Brain pericyte (primary cell): ENCODE measurements around the gene SENP5.
"Not testable (repeated sequence)": the region's sequence is repeated elsewhere in the genome, so short reads cannot be mapped to it uniquely, and the experiment has no call there.

Source experiments
- DNase-seq: peaks from one replicate; pipeline ENCODE4 v3.0.0-alpha.2; 2012; ENCODE audit warnings: low read depth, low spot score

SENP5 gene

DNA sequence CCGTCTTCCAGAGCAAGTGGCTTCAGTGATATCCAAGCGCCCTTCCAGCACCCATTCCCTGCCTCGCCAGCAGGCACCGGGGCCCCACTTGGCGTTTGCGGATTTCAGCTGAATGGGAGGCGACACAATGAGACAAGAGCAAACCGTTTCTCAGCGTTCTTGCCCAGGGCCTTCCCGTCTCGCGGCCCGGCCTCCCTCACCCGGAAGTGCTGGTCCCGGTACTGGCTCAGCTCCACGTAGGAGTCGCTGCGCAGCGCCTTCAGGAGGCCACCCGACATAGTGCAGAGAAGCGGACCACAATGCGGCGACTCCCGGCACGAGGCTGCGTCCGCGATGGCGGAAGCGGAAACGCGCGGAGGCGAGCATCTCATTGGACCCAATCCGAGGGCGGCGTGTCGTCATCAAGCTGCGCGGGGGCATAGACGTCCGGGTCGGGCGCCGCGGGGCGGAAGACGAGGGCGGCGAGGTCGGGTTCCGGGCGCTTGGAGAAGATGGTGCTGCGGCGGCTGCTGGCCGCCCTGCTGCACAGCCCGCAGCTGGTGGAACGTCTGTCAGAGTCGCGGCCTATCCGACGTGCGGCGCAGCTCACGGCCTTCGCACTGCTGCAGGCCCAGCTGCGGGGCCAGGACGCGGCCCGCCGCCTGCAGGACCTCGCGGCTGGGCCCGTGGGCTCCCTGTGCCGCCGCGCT is 74.7 kb downstream of the SENP5 start, which contains the start of gene NCBP2:
Gene NCBP2, minus strand, starts transcription at position 303 of the 689 bp plus-strand sequence. Its CDS starts 25 bp downstream, at position 278.
- peak; percentile 95 for DNase-seq

DNA sequence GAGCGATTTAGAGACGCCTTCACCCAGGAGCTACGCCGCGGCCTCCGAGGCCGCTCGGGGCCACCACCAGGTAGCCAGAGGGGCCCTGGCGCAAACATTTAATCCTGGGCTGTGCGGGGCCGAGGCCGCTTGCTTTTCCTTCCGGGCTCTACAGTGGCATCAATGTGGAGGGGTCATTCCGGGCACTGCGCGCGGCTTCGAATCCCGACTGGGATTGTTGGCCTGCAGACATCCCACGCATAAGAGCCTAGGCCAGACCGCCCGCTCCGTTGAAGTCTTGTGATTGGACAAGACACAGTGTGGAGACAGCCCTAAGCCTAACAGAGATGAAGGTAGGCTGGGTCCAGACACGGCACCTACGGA is 75.2 kb downstream of the SENP5 start:
- DNase-seq, result no peak

- DNase-seq, result not testable (repeated sequence)
Observed at GRCh38 chr3:196944037-196944790, 76.5 kb downstream of the SENP5 start.

- no peak for DNase-seq
Observed at GRCh38 chr3:196947136-196947859, 79.6 kb downstream of the SENP5 start.

- no peak for DNase-seq
Observed at GRCh38 chr3:196947860-196948441, 80.2 kb downstream of the SENP5 start.

DNA sequence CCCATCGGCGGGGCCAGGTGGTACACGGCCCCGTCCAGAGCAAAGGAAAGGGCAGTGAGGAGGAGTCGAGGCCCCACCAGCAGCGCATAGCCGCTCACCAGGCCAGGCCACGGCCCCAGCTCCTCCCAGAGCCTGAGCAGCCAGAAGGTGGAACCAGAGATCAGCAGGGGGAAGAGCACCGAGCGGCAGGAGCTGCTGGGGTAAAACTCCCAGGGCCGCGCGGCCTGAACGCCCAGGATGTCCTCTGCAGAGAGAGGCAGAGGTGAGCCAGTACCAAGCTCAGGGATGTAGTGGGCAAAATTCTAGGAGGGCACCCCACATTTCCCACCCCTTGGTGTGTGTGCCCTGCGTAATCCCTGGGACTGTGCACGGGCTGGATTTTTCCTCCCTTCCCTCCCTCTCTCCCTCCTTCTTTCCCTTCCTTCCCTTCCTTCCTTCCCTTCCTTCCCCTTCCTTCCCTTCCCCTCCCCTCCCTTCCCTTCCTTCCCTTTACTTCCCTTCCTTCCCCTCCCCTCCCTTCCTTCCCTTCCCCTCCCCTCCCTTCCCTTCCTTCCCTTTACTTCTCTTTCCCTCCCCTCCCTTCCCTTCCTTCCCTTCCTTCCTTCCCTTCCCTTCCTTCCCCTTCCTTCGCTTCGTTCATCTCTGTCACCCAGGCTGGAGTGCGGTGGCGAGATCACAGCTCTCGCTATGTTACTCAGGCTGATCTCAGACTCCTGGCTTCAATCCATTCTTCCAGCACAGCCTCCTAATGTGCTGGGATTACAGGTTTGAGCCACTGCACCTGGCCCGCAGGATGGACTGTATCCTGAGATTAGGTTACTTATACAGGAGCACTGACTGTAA is 80.9 kb downstream of the SENP5 start:
- no peak for DNase-seq

DNA sequence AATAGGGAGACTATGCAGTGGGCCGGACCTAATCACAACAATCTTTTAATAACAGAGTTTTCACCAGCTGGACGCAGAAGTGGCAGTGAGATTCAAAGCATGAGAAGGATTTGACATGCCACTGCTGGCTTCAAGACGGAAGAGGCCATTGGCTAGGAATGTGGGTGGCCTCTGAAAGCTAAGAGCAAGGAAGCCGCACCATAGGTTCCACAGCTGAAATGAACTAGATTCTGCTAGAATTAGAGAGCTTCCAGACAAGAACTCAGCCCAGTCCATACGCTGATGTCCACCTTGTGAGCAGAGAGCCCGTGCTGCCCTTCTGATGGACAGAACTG is 81.5 kb downstream of the SENP5 start:
- no peak for DNase-seq

DNA sequence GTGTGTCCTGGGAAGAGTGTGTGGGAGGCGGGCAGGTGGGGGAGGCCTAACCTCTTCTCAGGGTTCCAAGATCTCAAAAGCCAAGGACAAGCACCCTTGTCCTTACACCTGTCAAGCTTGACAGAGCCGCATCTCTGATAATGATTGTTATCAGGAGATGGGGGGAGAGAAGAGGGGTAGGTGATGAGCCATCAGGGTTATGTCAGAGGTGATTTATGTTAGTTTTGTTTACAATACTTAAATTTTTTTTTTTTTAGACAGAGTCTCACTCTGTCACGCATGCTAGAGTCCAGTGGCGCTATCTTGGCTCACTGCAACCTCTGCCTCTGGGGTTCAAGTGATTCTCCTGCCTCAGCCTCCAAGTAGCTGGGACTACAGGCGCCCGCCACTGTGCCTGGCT is 82.0 kb downstream of the SENP5 start:
- DNase-seq, result no peak

DNA sequence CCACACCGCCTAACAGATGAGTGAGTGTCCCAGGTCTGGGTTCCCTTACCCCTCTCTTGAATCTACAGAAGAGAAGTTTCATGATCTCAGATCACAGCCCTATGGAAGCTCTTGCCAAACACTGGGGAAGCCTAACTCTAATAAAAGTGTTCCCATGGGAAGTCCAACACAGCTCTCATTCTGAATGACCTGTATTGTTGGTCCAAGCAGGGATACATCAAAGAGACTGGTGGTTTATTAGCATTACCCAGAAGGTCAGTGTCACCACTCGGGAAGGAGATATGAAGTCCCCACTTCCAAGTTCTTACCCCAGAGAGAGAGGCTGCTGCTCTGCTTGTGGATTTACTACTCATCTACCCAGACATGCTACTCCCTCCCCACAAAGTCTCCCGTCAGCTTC is 83.7 kb downstream of the SENP5 start:
- no peak for DNase-seq

GRCh38 chr3:196954832-196955231 is 87.1 kb downstream of the SENP5 start:
- DNase-seq, result no peak

DNA sequence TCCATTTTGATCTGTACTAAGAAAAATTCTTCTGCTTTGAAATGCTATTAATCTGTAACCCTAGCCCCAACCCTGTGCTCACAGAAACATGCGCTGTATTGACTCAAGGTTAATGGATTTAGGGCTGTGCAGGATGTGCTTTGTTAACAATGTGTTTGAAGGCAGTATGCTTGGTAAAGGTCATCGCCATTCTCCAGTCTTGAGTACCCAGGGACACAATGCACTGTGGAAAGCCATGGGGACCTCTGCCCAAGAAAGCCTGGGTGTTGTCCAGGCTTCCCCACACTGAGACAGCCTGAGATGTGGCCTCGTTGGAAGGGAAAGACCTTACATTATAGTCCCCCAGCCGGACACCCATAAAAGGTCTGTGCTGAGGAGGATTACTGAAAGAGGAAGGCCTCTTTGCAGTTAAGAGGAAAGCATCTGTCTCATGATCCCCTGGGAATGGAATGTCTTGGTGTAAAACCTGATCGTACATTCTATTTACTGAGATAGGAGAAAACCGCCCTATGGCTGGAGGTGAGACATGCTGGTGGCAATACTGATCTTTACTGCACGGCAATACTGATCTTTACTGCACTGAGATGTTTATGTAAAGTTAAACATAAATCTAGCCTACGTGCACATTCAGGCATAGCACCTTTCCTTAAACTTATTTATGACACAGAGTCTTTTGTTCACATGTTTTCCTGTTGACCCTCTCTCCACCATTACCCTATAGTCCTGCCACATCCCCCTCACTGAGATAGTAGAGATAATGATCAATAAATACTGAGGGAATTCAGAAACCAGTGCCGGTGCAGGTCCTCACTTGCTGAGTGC is 94.6 kb downstream of the SENP5 start:
- no peak for DNase-seq

DNA sequence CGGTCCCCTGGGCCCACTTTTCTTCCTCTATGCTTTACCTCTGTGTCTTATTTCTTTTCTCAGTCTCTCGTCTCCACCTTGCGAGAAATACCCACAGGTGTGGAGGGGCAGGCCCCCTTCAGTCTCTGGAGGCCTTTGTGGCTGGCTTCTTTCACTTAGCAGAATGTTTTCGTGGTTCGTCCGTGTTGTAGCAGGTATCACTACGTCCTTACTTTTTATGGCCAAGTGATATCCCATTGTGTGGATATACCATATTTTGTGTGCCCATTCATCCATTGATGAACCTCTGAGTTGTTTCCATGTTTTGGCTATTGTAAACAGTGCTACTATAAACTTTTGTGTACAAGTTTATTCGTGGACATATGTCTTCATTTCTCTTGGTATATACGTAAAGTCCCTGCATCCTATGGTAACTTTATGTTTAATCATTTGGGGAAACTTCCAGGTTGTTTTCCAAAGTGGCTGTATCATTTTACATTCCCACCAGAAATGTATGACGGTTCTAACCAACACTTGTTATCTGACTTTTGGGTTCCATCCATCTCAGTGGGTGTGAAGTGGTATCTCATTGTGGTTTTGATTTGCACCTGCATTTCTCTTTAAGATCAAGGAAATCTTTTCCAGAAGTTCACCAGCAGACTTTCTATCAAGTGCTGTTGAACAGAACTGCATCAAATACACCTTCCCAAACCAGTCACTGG is 95.4 kb downstream of the SENP5 start:
- DNase-seq, result no peak

GRCh38 chr3:196963631-196963953 is 95.9 kb downstream of the SENP5 start:
- no peak for DNase-seq

DNA sequence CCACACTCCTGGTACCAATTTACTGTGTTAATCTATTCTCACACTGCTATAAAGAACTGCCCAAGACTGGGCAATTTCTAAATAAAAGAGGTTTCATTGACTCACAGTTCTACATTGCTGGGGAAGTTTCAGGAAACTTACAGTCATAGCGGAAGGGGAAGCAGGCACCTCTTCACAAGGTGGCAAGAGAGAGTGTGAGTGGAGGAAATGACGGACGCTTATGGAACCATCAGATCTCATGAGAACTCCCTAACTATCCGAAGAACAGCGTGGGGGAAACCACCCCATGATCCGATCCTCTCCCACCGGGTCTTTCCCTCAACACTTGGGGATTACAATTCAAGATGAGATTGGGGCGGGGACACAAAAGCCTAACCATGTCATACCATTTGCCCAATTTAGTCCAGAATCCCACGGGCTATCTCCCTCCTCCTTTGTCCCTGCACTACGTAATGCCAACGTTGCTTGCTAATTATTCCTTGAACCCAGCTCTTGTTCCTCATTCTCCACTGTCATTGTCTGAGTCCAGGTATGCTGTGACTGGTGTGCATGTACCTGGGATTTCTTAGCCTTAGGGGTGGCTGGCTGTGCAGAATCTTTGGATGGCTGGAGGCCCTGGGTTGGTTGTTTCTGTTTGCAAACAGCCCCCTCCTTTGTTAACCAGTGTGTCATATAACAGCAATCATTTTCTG is 97.5 kb downstream of the SENP5 start:
- DNase-seq, result no peak

DNA sequence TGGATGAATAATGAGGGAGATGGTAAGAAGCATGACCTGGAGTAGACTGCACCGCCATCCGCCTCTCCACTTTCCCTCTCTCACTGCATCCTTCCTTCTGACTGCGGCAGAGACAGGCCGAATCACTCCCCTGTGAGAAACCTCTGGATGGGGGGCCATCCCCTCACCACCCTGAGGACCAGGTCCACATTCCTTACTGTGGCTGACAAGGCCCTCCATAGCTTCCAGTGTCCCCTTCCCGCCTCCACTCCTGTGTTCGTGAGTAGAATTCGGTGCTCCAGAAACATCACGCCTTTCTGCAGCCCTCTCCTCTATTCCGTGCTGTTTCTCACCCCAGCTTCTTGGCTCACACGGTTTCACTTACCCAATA is 98.1 kb downstream of the SENP5 start:
- no peak for DNase-seq

DNA sequence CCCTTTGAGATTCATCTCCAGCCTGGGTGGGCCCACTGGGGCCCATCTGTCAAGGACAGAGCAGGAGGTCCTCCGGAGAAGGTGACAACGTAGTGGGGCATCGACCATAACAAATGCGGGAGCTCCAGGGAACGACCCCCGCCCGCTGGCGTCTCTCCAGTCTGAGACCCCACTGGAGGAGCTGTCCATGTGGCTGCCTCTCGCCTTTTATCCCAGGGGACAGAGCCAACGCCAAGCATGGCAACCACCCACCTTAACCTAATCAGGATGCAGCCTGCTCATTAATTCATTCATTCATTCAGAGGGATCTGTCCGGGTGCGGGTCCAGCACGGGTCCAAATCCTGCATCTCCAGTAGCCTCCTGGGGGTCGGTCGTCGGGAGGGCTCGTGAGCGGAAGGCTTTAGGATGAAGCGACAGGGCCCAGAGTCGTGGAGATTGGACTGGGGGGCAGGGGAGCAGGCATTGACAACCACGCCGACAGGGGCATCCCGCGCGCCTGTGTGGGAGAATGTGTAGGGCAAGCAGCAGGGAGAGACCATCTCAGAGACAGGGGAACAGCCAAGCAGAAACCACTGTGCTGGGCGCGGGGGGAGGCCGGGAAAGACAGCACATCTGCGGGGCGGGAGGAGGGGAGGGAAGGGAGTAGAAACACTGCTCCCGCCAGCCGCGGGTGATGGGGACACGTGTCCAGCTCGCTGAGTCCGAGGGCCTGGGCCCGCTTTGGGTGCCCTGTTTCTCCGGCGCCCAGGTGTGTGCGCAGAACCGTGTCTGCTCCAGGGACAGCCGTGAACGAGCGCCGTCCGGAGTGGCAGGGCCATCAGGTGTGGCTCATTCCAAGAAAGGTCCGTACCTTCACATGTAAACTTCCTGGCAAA is 99.0 kb downstream of the SENP5 start:
- no peak for DNase-seq

GRCh38 chr3:196967412-196968232 is 99.9 kb downstream of the SENP5 start:
- DNase-seq, result no peak
